ENCODE data around the gene MED12L. TPM values are rescaled to one million over a fixed set of nuclear protein-coding genes. Genes with fewer than 3 reads are reported as not detected.

The MED12L gene
- polyA plus RNA-seq, 1 of the 3 experiments (the other 2 are of a cell fraction): 0.03 TPM

DNA sequence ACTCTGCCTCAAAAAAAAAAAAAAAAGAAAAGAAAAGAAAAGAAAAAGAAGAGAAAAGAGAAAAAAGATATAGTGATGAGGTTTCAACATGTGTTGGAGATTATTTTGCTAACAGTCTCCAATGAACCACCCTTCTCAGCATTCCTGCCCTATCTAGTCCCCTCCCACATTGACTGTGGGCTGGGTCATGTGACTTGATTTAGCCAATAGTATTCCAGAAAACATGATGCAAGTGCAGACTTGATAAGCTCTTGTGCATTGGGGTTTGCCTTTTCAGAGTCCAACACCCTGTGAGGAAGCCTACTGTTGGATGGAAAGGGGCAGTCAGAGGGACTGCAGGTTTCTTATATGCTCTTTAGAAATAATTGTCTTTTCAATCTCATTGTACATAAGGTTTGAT lies 37.8 kb upstream of the MED12L start:
- Histone ChIP-seq H3K4me1 (ENCODE audit: control insufficient read depth in 1 of 2, insufficient read depth in 2 of 2, low read depth in 1 of 2, low read length in 1 of 2) (no peaks in the 10 kb centered on the region), H3K27ac (ENCODE audit: low read depth in 2 of 2, low read length in 1 of 2) (no peak overlapping the region), H4K20me1 (ENCODE audit: insufficient read depth) (no peaks in the 10 kb centered on the region), H3K9ac (no peak overlapping the region), H3K9me3 (no peaks in the 10 kb centered on the region), H3K27me3 (ENCODE audit: insufficient read depth) (peaks cover 10% of the 10 kb centered on the region; the same call in 1 of the 2 replicates), H3K36me3 (replicated peaks in 1 of 2; ENCODE audit: control insufficient read depth in 1 of 2, insufficient read depth in 2 of 2, low read length in 1 of 2) (no peaks in the 10 kb centered on the region), H2AFZ (ENCODE audit: low read depth) (no peak overlapping the region), H3K79me2 (ENCODE audit: insufficient read depth) (no peaks in the 10 kb centered on the region), H3F3A (replicated peaks; ENCODE audit: insufficient read depth) (no peaks in the 10 kb centered on the region), H3K4me2 (no peak overlapping the region), H3K4me3 (ENCODE audit: low read depth in 2 of 2, low read length in 1 of 2) (no peak overlapping the region), H3K9me2 (no peaks in the 10 kb centered on the region)
- POLR2A ChIA-PET: no interaction called here
- TF ChIP-seq TCF12 (IDR thresholded peaks at IDR 0.05) (no peak), NRF1 (IDR thresholded peaks at IDR 0.05; ENCODE audit: low read depth, low read length) (no peak), SMC3 (IDR thresholded peaks at IDR 0.05; ENCODE audit: low read depth, low read length) (no peak), NFIC (IDR thresholded peaks at IDR 0.05; ENCODE audit: borderline replicate concordance) (no peak), CHD2 (IDR thresholded peaks at IDR 0.05; ENCODE audit: low read length, partially characterized antibody) (no peak), FOXM1 (IDR thresholded peaks at IDR 0.05; ENCODE audit: low read depth) (no peak), RFX5 (IDR thresholded peaks at IDR 0.05; ENCODE audit: low read length) (no peak), EZH2phosphoT487 (IDR thresholded peaks at IDR 0.05; ENCODE audit: borderline replicate concordance, low read depth) (no peak)
- TF ChIP-seq, protein P1, sequence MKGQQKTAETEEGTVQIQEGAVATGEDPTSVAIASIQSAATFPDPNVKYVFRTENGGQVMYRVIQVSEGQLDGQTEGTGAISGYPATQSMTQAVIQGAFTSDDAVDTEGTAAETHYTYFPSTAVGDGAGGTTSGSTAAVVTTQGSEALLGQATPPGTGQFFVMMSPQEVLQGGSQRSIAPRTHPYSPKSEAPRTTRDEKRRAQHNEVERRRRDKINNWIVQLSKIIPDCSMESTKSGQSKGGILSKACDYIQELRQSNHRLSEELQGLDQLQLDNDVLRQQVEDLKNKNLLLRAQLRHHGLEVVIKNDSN (IDR thresholded peaks at IDR 0.05; ENCODE audit: borderline replicate concordance, low read depth): no peak
- TF ChIP-seq, protein P2, sequence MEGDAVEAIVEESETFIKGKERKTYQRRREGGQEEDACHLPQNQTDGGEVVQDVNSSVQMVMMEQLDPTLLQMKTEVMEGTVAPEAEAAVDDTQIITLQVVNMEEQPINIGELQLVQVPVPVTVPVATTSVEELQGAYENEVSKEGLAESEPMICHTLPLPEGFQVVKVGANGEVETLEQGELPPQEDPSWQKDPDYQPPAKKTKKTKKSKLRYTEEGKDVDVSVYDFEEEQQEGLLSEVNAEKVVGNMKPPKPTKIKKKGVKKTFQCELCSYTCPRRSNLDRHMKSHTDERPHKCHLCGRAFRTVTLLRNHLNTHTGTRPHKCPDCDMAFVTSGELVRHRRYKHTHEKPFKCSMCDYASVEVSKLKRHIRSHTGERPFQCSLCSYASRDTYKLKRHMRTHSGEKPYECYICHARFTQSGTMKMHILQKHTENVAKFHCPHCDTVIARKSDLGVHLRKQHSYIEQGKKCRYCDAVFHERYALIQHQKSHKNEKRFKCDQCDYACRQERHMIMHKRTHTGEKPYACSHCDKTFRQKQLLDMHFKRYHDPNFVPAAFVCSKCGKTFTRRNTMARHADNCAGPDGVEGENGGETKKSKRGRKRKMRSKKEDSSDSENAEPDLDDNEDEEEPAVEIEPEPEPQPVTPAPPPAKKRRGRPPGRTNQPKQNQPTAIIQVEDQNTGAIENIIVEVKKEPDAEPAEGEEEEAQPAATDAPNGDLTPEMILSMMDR (IDR thresholded peaks at IDR 0.05): no peak
- TF ChIP-seq, protein P3, sequence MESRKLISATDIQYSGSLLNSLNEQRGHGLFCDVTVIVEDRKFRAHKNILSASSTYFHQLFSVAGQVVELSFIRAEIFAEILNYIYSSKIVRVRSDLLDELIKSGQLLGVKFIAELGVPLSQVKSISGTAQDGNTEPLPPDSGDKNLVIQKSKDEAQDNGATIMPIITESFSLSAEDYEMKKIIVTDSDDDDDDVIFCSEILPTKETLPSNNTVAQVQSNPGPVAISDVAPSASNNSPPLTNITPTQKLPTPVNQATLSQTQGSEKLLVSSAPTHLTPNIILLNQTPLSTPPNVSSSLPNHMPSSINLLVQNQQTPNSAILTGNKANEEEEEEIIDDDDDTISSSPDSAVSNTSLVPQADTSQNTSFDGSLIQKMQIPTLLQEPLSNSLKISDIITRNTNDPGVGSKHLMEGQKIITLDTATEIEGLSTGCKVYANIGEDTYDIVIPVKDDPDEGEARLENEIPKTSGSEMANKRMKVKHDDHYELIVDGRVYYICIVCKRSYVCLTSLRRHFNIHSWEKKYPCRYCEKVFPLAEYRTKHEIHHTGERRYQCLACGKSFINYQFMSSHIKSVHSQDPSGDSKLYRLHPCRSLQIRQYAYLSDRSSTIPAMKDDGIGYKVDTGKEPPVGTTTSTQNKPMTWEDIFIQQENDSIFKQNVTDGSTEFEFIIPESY (IDR thresholded peaks at IDR 0.05; ENCODE audit: borderline replicate concordance, low read depth): no peak
- CTCF ChIA-PET: no interaction called here
- DNase-seq: no peak

DNA sequence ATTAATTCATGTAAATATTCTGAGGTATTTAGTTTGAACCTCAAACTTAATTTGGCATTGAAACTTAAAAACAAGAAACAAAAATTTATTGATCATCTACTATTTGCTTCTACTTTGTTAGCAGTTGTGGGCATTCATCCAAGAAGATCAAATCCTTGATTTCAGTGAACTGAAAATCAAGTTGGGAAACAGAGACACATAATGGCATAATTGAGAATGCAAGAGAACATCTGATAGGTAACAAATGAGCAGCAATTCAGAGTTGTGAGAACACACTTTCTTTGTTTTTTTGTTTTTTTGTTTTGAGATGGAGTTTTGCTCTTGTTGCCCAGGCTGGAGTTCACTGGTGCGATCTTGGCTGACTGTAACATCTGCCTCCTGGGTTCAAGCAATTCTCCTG lies 33.9 kb upstream of the MED12L start:
- H4K20me1 ChIP-seq (ENCODE audit: insufficient read depth): no peaks in the 10 kb centered on the region
- DNase-seq: no peak
- CTCF ChIA-PET: no interaction called here
- no peak for TF ChIP-seq MEF2A (IDR thresholded peaks at IDR 0.05; ENCODE audit: borderline replicate concordance, low read depth)
- no peak for TF ChIP-seq FOXM1 (IDR thresholded peaks at IDR 0.05; ENCODE audit: low read depth)
- TF ChIP-seq GABPA (IDR thresholded peaks at IDR 0.05; ENCODE audit: low read depth): no peak
- TF ChIP-seq, protein P4, sequence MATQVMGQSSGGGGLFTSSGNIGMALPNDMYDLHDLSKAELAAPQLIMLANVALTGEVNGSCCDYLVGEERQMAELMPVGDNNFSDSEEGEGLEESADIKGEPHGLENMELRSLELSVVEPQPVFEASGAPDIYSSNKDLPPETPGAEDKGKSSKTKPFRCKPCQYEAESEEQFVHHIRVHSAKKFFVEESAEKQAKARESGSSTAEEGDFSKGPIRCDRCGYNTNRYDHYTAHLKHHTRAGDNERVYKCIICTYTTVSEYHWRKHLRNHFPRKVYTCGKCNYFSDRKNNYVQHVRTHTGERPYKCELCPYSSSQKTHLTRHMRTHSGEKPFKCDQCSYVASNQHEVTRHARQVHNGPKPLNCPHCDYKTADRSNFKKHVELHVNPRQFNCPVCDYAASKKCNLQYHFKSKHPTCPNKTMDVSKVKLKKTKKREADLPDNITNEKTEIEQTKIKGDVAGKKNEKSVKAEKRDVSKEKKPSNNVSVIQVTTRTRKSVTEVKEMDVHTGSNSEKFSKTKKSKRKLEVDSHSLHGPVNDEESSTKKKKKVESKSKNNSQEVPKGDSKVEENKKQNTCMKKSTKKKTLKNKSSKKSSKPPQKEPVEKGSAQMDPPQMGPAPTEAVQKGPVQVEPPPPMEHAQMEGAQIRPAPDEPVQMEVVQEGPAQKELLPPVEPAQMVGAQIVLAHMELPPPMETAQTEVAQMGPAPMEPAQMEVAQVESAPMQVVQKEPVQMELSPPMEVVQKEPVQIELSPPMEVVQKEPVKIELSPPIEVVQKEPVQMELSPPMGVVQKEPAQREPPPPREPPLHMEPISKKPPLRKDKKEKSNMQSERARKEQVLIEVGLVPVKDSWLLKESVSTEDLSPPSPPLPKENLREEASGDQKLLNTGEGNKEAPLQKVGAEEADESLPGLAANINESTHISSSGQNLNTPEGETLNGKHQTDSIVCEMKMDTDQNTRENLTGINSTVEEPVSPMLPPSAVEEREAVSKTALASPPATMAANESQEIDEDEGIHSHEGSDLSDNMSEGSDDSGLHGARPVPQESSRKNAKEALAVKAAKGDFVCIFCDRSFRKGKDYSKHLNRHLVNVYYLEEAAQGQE (IDR thresholded peaks at IDR 0.05; ENCODE audit: low read depth, low read length): no peak
- no peak for TF ChIP-seq GATA2 (CRISPR knock-in tag; IDR thresholded peaks at IDR 0.05)
- TF ChIP-seq RFX5 (IDR thresholded peaks at IDR 0.05; ENCODE audit: low read length): no peak
- no peak for TF ChIP-seq SIN3A (IDR thresholded peaks at IDR 0.05; ENCODE audit: borderline replicate concordance, low read depth, low read length)
- TF ChIP-seq FOXJ3 (CRISPR knock-in tag; IDR thresholded peaks at IDR 0.05): no peak
- TF ChIP-seq RAD21 (IDR thresholded peaks at IDR 0.05; ENCODE audit: low read length): no peak
- TF ChIP-seq, protein P2 (IDR thresholded peaks at IDR 0.05): no peak
- no peak for TF ChIP-seq JUND (IDR thresholded peaks at IDR 0.05)

More for the DNA sequence above, 33.9 kb upstream of the MED12L start:
- Histone ChIP-seq H3K4me1 (ENCODE audit: control insufficient read depth in 1 of 2, insufficient read depth in 2 of 2, low read depth in 1 of 2, low read length in 1 of 2) (no peaks in the 10 kb centered on the region), H3K79me2 (ENCODE audit: insufficient read depth) (no peaks in the 10 kb centered on the region), H2AFZ (ENCODE audit: low read depth) (no peak overlapping the region), H3F3A (replicated peaks; ENCODE audit: insufficient read depth) (no peaks in the 10 kb centered on the region), H3K27me3 (ENCODE audit: insufficient read depth) (peaks cover 13% of the 10 kb centered on the region), H3K4me3 (ENCODE audit: low read depth in 2 of 2, low read length in 1 of 2) (no peak overlapping the region), H3K4me2 (no peak overlapping the region), H3K36me3 (replicated peaks in 1 of 2; ENCODE audit: control insufficient read depth in 1 of 2, insufficient read depth in 2 of 2, low read length in 1 of 2) (no peaks in the 10 kb centered on the region), H3K9ac (no peak overlapping the region), H3K9me3 (no peaks in the 10 kb centered on the region), H3K9me2 (no peaks in the 10 kb centered on the region), H3K27ac (ENCODE audit: low read depth in 2 of 2, low read length in 1 of 2) (no peak overlapping the region)
- POLR2A ChIA-PET: no interaction called here
- 5% methylated on average over 1 of the region's 1 CpG for WGBS (ENCODE audit: low lambda C conversion rate)

All from SK-N-SH (cell line).